NCI-H1417 treated with DMSO at 0.1 percent for 48 hours (cell line): ENCODE measurements around the gene DPYSL3.
"Not testable (repeated sequence)": the region's sequence is repeated elsewhere in the genome, so short reads cannot be mapped to it uniquely, and the experiment has no call there.

Source experiments
- DNase-seq: peaks from one replicate; lab custom pipeline; 2025; lab: John Stamatoyannopoulos, UW

DPYSL3 gene

GRCh38 chr5:147509710-147510651 is at the start of gene DPYSL3:
DPYSL3 (minus strand) TSS chr5:147510068; CDS start chr5:147509858, 210 bp downstream.
- DNase-seq: no peak

GRCh38 chr5:147558826-147559225 is 49.0 kb upstream of the DPYSL3 start:
- no peak for DNase-seq

- no peak for DNase-seq
These were observed 48.2 kb upstream of the DPYSL3 start for GRCh38 chr5:147557876-147558745.

GRCh38 chr5:147555176-147555575 is 45.3 kb upstream of the DPYSL3 start:
- DNase-seq: no peak

GRCh38 chr5:147554261-147554817 is 44.5 kb upstream of the DPYSL3 start:
- no peak for DNase-seq

GRCh38 chr5:147553817-147554216 is 43.9 kb upstream of the DPYSL3 start:
- DNase-seq: not testable (repeated sequence)

DNA sequence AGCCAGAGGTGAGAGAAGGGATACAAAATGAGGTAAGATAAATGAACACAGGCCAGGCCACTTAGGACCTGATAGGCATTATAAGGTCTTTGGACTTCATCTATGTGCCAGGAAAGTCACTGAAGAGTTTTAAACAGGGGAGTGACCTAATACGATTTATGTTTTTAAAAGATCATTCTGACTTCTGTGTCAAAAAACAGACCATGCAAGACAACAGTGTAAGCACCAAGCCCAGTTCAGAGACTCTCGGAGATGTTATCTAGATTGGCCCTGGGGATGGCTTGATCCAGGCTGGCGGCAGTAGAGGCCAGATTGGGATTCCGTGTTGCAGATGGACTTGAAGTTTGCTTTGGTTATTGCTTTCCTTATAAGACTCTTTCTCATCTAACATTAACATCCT is 43.0 kb upstream of the DPYSL3 start:
- DNase-seq: no peak

DNA sequence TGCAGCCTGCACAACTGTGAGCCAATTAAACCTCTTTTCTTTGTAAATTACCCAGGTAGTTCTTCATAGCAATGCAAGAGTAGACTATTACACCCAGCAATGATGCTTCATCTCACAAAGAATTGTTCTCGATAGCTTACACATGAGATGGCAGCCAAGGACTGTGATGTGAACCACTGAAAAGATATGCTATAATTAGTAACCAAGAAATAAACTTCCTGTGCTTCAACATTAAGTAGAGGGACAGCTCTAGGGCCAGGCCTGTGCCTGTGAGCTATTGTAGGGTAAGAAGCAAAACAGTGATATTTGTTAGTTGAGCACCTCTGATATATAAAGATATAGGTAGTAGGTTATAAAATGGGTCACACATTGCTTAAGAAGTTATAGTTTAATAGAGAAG is 41.8 kb upstream of the DPYSL3 start:
- DNase-seq: no peak

GRCh38 chr5:147547730-147548129 is 37.9 kb upstream of the DPYSL3 start:
- no peak for DNase-seq

- no peak for DNase-seq
These were observed 34.7 kb upstream of the DPYSL3 start for GRCh38 chr5:147544556-147544955.

DNA sequence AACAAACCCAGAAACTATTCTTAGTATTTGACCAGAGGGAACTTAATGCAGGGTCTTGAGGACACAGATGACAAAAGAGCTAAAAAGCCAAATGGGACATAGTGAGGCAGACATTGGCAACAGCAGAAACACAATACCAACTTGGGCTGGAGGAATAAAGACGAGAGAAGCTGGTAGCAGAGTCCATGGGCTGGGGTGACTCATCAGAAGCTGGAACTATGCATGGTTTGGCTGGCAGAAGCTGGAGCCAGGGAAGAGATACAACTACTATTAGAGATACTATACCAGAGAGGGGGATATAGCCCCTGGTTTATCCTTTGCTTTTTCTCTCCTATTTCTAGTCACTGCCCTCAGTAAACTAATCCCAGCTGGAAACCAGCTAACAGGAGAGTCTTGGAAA is 29.2 kb upstream of the DPYSL3 start:
- DNase-seq: no peak

DNA sequence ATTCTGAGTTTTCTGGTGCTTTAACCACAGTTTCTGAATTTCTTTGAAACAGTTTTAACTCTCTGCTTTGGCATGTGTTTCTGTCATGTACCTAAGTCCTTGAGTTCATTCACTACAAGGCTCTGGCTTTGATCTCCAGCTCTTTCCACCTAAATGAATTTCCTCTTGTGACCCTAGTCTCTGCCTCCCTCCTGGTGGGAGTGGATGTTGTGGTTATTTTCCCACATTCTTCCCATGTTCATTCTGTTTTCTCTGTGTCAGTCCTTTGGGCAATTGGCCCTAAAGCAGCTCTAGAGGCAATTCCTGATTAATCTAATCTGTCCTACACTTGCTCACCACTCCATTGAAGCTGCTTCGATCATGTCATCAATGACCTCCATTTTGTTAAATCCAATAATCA is 28.4 kb upstream of the DPYSL3 start:
- DNase-seq: no peak

- DNase-seq: no peak
These were observed 24.5 kb upstream of the DPYSL3 start for GRCh38 chr5:147534172-147534951.

DNA sequence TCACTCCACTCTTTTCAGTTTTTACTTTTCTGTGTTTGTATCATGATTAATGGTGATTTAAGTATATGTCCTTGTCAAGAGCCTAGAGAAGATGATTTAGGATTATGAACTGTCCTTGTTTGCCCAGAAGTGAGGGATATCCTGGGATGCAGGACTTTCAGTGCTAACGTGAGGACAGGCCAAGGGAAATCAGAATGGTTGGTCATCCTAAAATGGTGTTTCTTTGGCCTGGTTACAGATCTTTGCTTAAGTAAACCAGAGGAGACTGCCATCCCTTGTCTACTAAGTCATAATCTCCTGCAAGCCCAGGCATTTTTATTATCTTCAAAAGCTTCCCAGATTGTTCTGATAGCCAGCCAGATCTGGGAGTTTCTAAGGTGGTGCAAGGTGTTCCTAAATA is 22.3 kb upstream of the DPYSL3 start:
- DNase-seq: no peak

- DNase-seq: no peak
These were observed 20.9 kb upstream of the DPYSL3 start for GRCh38 chr5:147530530-147531389.

GRCh38 chr5:147523069-147523468 is 13.2 kb upstream of the DPYSL3 start:
- no peak for DNase-seq

DNA sequence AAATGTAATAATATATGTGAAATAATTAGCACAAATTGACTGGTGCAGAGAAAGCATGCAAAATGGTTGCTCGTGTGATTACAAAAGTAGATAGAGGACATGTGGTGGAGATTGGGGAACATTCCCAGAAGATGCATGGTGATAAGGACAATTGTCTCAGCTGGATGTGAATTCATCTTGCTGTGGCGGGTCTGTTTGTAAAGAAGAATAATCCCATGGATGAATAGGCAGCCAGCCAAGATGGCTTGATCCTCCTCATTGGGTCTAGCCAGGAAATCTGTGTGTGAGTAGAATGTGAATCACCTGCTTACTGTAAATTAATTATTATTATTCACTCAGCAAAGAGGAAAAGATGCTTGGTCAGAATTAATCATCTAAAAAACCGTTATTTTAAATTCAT is 12.6 kb upstream of the DPYSL3 start:
- DNase-seq: no peak

GRCh38 chr5:147520450-147520849 is 10.6 kb upstream of the DPYSL3 start:
- no peak for DNase-seq

- no peak for DNase-seq
These were observed 9.5 kb upstream of the DPYSL3 start for GRCh38 chr5:147519380-147519779.

GRCh38 chr5:147517383-147517782 is 7.5 kb upstream of the DPYSL3 start:
- no peak for DNase-seq

- DNase-seq: no peak
These were observed 5.4 kb upstream of the DPYSL3 start for GRCh38 chr5:147515269-147515668.
